ENCODE measurements around the gene P4HTM.

P4HTM gene

GRCh38 chr3:49001155-49001554 lies 11.1 kb downstream of the P4HTM start:
- no peak for TF ChIP-seq CTCF (IDR thresholded peaks at IDR 0.05; ENCODE audit: low read depth, low read length, missing control alignments)
- DNase-seq (ENCODE audit: low read depth), result no peak
- no peak overlapping the region for H3K4me3 ChIP-seq (ENCODE audit: low read depth, low read length)

- DNase-seq (ENCODE audit: low read depth), result no peak
- TF ChIP-seq CTCF (IDR thresholded peaks at IDR 0.05; ENCODE audit: low read depth, low read length, missing control alignments), result no peak
- H3K4me3 ChIP-seq (ENCODE audit: low read depth, low read length), result no peak overlapping the region
Measured at GRCh38 chr3:49004352-49005302, 14.6 kb downstream of the P4HTM start.

GRCh38 chr3:49005303-49005680 lies 15.3 kb downstream of the P4HTM start:
- no peak for TF ChIP-seq CTCF (IDR thresholded peaks at IDR 0.05; ENCODE audit: low read depth, low read length, missing control alignments)

GRCh38 chr3:49005998-49006397 lies 16.0 kb downstream of the P4HTM start:
- no peak for TF ChIP-seq CTCF (IDR thresholded peaks at IDR 0.05; ENCODE audit: low read depth, low read length, missing control alignments)
- no peak for DNase-seq (ENCODE audit: low read depth)
- no peak overlapping the region; the same call in 1 of the 2 replicates for H3K4me3 ChIP-seq (ENCODE audit: low read depth, low read length)

More at GRCh38 chr3:49005303-49005680, 15.3 kb downstream of the P4HTM start:
- DNase-seq (ENCODE audit: low read depth), result no peak
- H3K4me3 ChIP-seq (ENCODE audit: low read depth, low read length), result no peak overlapping the region

- no peak for DNase-seq (ENCODE audit: low read depth)
- peak overlapping the region; percentile 72 for H3K4me3 ChIP-seq (ENCODE audit: low read depth, low read length)
- TF ChIP-seq CTCF (IDR thresholded peaks at IDR 0.05; ENCODE audit: low read depth, low read length, missing control alignments), result no peak
Measured at GRCh38 chr3:49006408-49007067, 16.5 kb downstream of the P4HTM start.

GRCh38 chr3:49007068-49007770 lies 17.2 kb downstream of the P4HTM start, which contains the start of gene WDR6:
WDR6 (plus strand) TSS chr3:49007391; CDS start chr3:49007432, 41 bp downstream.
- peak; percentile 46 for TF ChIP-seq CTCF (IDR thresholded peaks at IDR 0.05; ENCODE audit: low read depth, low read length, missing control alignments)

More at GRCh38 chr3:49007068-49007770, 17.2 kb downstream of the P4HTM start, which contains the start of gene WDR6:
- H3K4me3 ChIP-seq (ENCODE audit: low read depth, low read length), result peak within 1 kb of the TSS; percentile 72
- peak; percentile 96 for DNase-seq (ENCODE audit: low read depth)
